ENCODE results near the gene CDC14A. TPM values are rescaled to one million over a fixed set of nuclear protein-coding genes. Genes with fewer than 3 reads are reported as not detected.

CDC14A gene
- total RNA-seq, 2 donors from 2014 or later: 186 to 281 TPM

DNA sequence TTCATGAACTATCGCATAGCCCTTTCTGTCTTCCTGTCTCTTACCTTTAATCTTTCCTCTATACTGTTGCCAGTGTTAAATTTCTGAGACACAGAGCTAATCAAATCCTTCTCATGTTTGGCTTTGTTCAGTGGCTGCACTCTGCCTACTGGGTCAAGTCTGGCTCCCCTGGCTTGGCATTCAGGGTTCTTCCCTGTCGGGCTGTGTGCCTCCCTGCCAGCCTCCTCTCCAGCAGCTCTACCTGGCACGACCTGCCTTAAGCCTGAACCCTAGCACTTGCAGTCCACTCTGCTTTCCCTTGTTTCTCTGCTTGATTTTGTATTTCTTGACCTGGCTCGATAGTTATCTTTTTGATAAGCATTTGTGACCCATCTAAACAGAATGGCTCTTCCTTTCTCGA, 159.5 kb downstream of the CDC14A start:
- H3K4me1 Mint-ChIP-seq: peaks cover 17% of the 10 kb centered on the region

DNA sequence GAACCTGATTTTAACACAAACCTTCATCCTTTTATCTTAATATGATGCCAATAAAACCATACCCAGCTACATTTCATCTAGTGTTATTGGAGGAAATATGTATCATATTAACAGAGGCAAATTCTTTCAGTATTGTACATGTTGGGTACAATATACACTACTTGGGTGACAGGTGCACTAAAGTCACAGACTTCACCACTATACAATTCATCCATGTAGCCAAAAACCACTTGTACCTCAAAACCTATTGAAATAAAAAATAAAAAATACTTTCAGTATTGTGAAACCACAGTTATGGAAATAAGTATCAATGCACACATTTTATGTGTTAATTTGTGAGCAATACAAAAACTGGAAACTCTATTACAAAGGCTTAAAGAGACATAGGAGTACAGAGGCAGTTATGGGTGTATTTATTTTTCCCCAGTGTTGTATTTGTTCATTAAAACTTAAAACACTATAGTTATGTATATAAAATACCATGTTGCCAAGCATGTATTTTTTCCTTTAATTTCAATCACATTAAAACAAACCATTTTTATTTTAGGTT, 160.6 kb downstream of the CDC14A start:
- H3K27me3 Mint-ChIP-seq: no peaks in the 10 kb centered on the region
- H3K4me1 Mint-ChIP-seq: peaks cover 15% of the 10 kb centered on the region
- peaks cover 6% of the 10 kb centered on the region for H3K36me3 Mint-ChIP-seq (ENCODE audit: low read depth)
- no peak overlapping the region for H3K4me3 Mint-ChIP-seq
- no peak for DNase-seq
- no peak for ATAC-seq
- no peak overlapping the region for H3K27ac Mint-ChIP-seq
- H3K9me3 ChIP-seq (ENCODE audit: control insufficient read depth, low read length, poor library complexity, severe bottlenecking): no peaks in the 10 kb centered on the region

More for the DNA sequence above, 159.5 kb downstream of the CDC14A start:
- ATAC-seq (no peak), DNase-seq (no peak)
- Mint-ChIP-seq H3K4me3 (no peak overlapping the region), H3K27me3 (no peaks in the 10 kb centered on the region), H3K36me3 (ENCODE audit: low read depth) (peaks cover 6% of the 10 kb centered on the region), H3K27ac (no peak overlapping the region)
- no peaks in the 10 kb centered on the region for H3K9me3 ChIP-seq (ENCODE audit: control insufficient read depth, low read length, poor library complexity, severe bottlenecking)

DNA sequence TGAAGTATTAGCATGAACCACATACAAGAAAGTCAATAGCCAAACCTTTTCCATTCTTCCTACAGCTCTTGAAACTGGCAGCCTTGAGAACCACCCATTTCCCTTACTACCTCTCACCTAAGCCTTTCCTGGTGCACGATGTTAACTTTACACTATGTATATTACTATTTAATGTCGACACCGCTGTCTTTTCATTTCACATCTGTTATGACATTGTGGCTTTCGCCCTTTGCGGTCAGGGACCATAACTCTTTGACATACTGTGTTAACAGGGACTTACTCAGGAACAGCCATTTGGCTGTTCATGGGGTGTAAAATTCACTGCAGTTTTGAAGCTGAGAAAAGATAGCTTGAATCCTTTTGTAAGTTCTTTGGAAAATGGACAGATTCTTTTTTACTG, 164.6 kb downstream of the CDC14A start:
- Mint-ChIP-seq H3K4me1 (peaks cover 8% of the 10 kb centered on the region), H3K27me3 (no peaks in the 10 kb centered on the region), H3K36me3 (ENCODE audit: low read depth) (peaks cover 4% of the 10 kb centered on the region), H3K27ac (no peak overlapping the region), H3K4me3 (no peak overlapping the region)
- ATAC-seq (no peak), DNase-seq (no peak)
- H3K9me3 ChIP-seq (ENCODE audit: control insufficient read depth, low read length, poor library complexity, severe bottlenecking): no peaks in the 10 kb centered on the region

DNA sequence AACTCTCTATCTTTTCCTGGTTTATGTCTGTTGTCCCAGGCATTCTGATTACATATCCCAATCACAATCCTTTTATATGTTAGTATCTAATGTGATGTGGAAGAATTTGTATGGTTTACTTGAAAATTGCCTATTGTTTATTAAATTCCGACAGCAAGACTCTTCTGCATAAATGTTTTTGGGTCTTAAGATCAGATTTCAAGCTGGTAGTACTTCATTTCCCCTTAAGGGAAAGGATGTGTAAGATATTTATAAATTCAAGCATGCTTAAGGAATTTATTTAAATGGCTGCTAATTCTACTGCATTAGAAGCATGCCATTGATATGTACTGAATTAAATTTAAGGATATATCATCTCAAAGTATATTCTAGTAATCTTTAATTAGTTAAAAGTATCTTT, 165.2 kb downstream of the CDC14A start:
- peak overlapping the region; percentile 51 for H3K27ac Mint-ChIP-seq
- H3K36me3 Mint-ChIP-seq (ENCODE audit: low read depth): peaks cover 4% of the 10 kb centered on the region
- no peak overlapping the region for H3K4me3 Mint-ChIP-seq
- ATAC-seq: no peak
- H3K9me3 ChIP-seq (ENCODE audit: control insufficient read depth, low read length, poor library complexity, severe bottlenecking): no peaks in the 10 kb centered on the region
- DNase-seq: no peak
- no peaks in the 10 kb centered on the region for H3K27me3 Mint-ChIP-seq
- H3K4me1 Mint-ChIP-seq: peaks cover 9% of the 10 kb centered on the region

DNA sequence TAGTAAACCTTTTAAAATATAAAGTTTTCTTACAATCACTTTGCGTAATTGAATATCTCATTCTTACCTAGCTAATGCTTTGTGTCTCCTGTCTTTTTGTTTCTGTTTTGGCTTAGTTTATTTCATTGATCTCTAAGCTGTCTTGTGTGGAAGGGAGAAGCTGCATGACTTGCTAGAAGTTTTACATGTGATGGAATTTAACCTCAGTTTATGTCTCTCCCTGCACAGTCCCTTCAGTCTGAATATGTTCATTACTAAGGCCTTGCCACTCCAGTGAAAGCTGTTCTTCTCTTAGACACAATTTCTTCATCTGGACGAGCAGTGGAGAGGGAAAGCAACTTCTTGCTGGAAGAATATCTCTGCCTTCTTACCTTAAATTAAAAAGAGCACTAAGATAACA, 165.7 kb downstream of the CDC14A start:
- no peak for DNase-seq
- no peaks in the 10 kb centered on the region for H3K9me3 ChIP-seq (ENCODE audit: control insufficient read depth, low read length, poor library complexity, severe bottlenecking)
- peaks cover 4% of the 10 kb centered on the region for H3K36me3 Mint-ChIP-seq (ENCODE audit: low read depth)
- H3K27ac Mint-ChIP-seq: peak overlapping the region; percentile 51
- ATAC-seq: no peak
- H3K27me3 Mint-ChIP-seq: no peaks in the 10 kb centered on the region
- peaks cover 11% of the 10 kb centered on the region for H3K4me1 Mint-ChIP-seq
- H3K4me3 Mint-ChIP-seq: no peak overlapping the region

DNA sequence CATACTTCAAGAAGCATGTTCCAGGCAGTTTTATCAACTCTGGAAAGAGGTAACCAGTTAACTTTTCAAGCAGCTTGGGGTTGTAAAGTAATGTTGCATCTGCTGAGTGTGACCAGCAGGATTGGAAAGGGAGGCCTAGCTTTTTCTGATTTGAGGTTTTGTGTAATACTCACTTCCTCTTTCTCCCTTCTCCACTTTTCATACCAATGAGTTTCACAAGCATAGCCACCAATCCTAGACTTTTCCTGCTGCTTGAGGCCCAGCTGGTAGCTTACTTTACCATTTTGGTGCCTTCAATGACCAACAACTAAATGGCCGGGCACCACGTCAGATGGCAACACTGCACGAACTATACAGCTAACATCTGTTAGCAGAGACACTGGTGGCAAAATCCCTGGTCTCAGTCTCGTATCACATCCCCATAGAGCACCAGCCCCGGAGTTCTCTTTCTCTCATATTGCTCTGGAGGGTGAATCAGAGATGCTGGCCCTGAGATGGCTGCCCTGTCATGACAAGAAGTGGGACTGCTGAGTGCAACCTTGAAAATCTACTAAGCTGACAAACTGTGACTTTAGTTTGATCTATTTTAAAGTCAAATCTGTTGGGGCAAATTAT, 170.8 kb downstream of the CDC14A start:
- H3K36me3 Mint-ChIP-seq (ENCODE audit: low read depth): peaks cover 2% of the 10 kb centered on the region
- ATAC-seq: no peak
- no peak overlapping the region for H3K4me3 Mint-ChIP-seq

DNA sequence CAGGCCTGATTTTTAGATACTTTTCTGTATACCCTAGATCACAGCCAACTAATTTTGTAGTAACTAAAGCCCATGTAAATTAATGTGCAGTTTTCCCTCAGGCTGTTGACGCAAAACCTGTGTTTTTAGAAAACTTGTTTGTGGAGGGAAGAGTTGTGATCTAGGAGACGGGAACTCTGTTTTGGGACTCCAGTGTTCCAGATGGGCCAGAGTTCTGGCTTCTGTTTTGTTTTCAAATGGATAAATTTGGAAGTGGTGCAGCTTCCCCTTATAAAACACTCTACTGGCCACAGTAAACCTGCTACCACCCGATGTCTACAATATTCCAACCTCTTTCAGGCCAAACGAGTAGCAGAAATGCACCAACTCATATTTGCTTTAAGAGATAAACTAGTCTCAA, 172.0 kb downstream of the CDC14A start:
- peaks cover 9% of the 10 kb centered on the region for H3K4me1 Mint-ChIP-seq
- no peak for ATAC-seq
- no peak overlapping the region for H3K27ac Mint-ChIP-seq
- H3K4me3 Mint-ChIP-seq: no peak overlapping the region
- no peak for DNase-seq
- no peaks in the 10 kb centered on the region for H3K36me3 Mint-ChIP-seq (ENCODE audit: low read depth)
- H3K27me3 Mint-ChIP-seq: no peaks in the 10 kb centered on the region
- no peaks in the 10 kb centered on the region for H3K9me3 ChIP-seq (ENCODE audit: control insufficient read depth, low read length, poor library complexity, severe bottlenecking)

More for the DNA sequence above, 170.8 kb downstream of the CDC14A start:
- no peaks in the 10 kb centered on the region for H3K9me3 ChIP-seq (ENCODE audit: control insufficient read depth, low read length, poor library complexity, severe bottlenecking)
- Mint-ChIP-seq H3K27me3 (no peaks in the 10 kb centered on the region), H3K27ac (peak overlapping the region; percentile 73), H3K4me1 (peaks cover 9% of the 10 kb centered on the region)
- no peak for DNase-seq

DNA sequence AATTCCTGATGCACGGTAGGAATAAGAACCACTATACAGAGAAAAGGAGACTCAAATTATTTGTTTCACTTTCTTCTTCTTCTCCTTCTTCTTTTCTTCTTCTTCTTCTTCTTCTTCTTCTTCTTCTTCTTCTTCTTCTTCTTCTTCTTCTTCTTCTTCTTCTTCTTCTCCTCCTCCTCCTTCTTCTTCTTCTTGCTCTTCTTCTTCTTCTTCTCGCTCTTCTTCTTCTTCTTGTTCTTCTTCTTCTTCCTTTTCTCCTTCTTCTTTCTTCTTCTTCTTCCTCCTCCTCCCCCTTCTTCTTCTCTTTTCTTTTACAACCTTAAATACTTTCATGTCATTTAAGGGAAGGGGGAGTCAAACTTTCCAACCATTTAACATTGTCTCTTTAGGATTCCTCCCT, 174.6 kb downstream of the CDC14A start:
- DNase-seq (no peak), ATAC-seq (no peak)
- H3K27ac Mint-ChIP-seq: no peak overlapping the region
- peaks cover 27% of the 10 kb centered on the region for H3K4me1 Mint-ChIP-seq
- no peak overlapping the region for H3K4me3 Mint-ChIP-seq
- H3K36me3 Mint-ChIP-seq (ENCODE audit: low read depth): no peaks in the 10 kb centered on the region
- H3K27me3 Mint-ChIP-seq: no peaks in the 10 kb centered on the region
- no peaks in the 10 kb centered on the region for H3K9me3 ChIP-seq (ENCODE audit: control insufficient read depth, low read length, poor library complexity, severe bottlenecking)

DNA sequence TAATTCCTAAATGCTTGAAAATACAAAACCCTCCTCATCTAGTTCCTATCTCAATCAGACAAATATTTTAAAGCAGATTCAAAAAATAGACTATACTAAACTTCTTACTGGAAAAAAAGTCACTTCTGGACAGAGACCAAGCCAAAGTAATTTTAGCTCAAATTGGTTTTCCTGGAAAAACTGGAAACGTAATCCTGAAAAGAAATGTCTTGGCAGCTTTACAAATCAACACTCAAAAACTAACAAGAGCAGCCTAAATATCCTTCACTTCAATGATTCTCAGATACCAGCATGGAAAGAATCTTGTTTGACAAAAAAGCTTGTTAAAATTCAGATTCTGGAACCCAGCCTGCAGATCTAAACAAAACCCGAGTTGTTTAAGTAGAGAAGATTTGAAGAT, 176.6 kb downstream of the CDC14A start:
- Mint-ChIP-seq H3K27ac (no peak overlapping the region), H3K4me3 (no peak overlapping the region), H3K36me3 (ENCODE audit: low read depth) (no peaks in the 10 kb centered on the region), H3K27me3 (no peaks in the 10 kb centered on the region), H3K4me1 (peaks cover 35% of the 10 kb centered on the region)
- DNase-seq (no peak), ATAC-seq (no peak)
- H3K9me3 ChIP-seq (ENCODE audit: control insufficient read depth, low read length, poor library complexity, severe bottlenecking): no peaks in the 10 kb centered on the region

DNA sequence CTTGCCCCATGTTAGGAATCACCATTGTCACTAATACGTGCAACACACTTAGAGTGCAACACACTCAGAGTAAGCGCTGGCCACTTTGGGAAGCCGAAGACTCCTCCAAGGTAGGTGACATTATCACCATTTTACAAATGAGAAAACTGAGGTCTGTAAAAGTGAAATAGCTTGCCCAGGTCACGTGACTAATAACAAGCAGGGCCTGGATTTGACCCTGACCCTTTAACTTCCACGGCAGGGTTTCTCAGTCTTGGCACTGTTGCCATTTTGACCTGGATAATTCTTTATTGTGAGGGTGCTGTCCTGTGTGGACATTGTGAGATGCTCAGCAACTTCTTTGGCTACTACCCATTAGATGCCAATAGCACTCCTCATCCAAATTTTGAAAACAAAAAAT, 177.8 kb downstream of the CDC14A start:
- H3K4me3 Mint-ChIP-seq: no peak overlapping the region
- peak overlapping the region; percentile 57 for H3K27ac Mint-ChIP-seq
- no peaks in the 10 kb centered on the region for H3K9me3 ChIP-seq (ENCODE audit: control insufficient read depth, low read length, poor library complexity, severe bottlenecking)
- H3K36me3 Mint-ChIP-seq (ENCODE audit: low read depth): peaks cover 3% of the 10 kb centered on the region
- no peak for ATAC-seq
- peaks cover 6% of the 10 kb centered on the region for H3K27me3 Mint-ChIP-seq
- peaks cover 38% of the 10 kb centered on the region for H3K4me1 Mint-ChIP-seq
- no peak for DNase-seq

DNA sequence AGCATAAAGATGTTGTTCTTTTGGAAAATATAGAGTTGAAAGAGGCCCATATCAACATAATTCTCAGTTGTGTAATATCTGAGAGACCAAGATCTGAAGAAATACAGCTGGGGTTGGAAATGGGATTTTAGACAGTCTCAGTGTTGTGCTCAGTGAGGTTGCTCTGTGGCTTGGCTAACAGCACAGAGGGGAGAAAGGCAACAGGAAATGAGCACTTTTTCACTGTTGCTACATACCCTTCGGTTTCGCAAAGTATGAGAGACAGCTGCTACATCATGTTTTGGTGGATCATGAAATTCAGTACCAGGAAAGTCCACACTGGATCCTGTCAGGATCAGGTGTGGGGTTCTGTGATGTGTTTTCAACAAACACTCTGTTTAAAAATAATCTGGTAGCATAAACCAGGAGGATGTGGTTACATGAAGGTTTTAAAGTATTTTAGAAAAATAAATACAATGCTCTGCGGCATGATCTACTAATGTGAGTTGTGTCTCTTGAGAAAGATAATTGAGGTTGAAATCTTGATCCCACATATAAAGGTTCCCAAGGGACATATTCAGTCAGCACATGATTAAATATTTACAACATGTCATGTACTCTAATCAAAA, 178.7 kb downstream of the CDC14A start:
- Mint-ChIP-seq H3K36me3 (ENCODE audit: low read depth) (peaks cover 5% of the 10 kb centered on the region), H3K4me1 (peaks cover 41% of the 10 kb centered on the region), H3K4me3 (peak overlapping the region; percentile 45), H3K27ac (peak overlapping the region; percentile 57), H3K27me3 (peaks cover 14% of the 10 kb centered on the region)
- no peaks in the 10 kb centered on the region for H3K9me3 ChIP-seq (ENCODE audit: control insufficient read depth, low read length, poor library complexity, severe bottlenecking)
- ATAC-seq (peak; percentile 87), DNase-seq (no peak)

DNA sequence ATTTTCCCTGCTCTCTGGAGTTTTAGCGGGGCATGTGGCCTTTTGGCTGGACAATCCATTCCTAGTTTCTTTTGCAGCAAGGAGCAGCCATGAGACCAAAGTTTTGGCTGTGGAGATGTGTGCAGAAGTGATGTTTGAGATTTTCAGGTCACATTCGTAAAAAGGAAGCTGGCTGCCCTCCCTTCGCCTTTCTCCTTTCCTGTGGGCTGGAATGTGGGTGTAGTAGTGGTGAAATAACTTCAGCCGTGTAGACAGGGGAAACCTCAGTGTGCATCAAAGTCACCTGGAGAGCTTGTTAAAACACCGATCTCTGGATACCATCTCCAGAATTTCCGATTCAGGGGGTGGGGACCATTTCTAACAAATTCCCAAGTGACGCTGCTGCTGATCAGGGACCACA, 180.3 kb downstream of the CDC14A start:
- Mint-ChIP-seq H3K36me3 (ENCODE audit: low read depth) (peaks cover 5% of the 10 kb centered on the region), H3K4me1 (peaks cover 39% of the 10 kb centered on the region), H3K4me3 (no peak overlapping the region), H3K27me3 (peaks cover 27% of the 10 kb centered on the region), H3K27ac (peak overlapping the region; percentile 47)
- DNase-seq (no peak), ATAC-seq (no peak)
- no peaks in the 10 kb centered on the region for H3K9me3 ChIP-seq (ENCODE audit: control insufficient read depth, low read length, poor library complexity, severe bottlenecking)

DNA sequence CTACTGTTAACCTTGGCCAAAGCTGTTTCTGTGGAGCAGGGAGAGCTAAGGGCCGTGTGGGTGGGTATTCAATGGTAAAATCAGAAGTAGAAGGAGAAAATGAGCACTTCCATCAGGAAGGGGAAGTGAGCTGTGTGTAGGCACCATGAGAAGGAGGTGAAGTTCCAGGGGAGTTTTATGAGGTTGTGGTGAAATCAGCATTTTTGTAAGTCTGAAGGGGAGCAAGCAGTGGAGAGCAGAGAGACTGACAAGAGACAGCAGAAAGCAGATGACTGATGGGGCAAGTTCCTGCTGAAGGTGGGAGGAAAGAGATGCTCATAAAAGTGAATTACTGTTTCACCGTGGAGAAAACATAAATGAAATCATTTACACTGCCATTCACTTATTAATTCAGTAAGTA, 183.0 kb downstream of the CDC14A start:
- DNase-seq: no peak
- peak overlapping the region; percentile 61 for H3K27ac Mint-ChIP-seq
- ATAC-seq: no peak
- H3K9me3 ChIP-seq (ENCODE audit: control insufficient read depth, low read length, poor library complexity, severe bottlenecking): no peaks in the 10 kb centered on the region
- H3K4me3 Mint-ChIP-seq: no peak overlapping the region
- H3K27me3 Mint-ChIP-seq: peaks cover 40% of the 10 kb centered on the region
- H3K36me3 Mint-ChIP-seq (ENCODE audit: low read depth): peaks cover 5% of the 10 kb centered on the region
- H3K4me1 Mint-ChIP-seq: peaks cover 41% of the 10 kb centered on the region

DNA sequence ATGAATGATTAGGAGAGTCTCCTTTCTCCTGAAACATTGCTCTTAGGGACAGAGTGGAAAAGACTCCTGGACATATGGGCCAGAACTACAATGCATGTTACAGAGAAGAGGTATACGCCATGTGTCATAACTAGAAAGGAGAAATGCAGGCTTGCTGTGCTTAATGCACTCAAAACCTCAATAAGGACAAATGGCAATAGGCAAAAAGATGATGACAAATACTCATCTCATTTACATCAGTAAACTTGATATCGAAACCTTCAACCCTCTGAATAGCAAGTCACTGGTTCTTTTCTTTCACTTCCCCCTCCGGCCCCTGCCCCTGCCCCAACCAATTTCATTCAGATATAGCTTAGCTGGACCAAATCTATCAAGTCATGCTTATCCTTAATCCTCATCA, 183.7 kb downstream of the CDC14A start:
- peaks cover 44% of the 10 kb centered on the region for H3K27me3 Mint-ChIP-seq
- H3K4me3 Mint-ChIP-seq: no peak overlapping the region
- ATAC-seq (no peak), DNase-seq (no peak)
- no peak overlapping the region for H3K27ac Mint-ChIP-seq
- H3K4me1 Mint-ChIP-seq: peaks cover 34% of the 10 kb centered on the region
- no peaks in the 10 kb centered on the region for H3K9me3 ChIP-seq (ENCODE audit: control insufficient read depth, low read length, poor library complexity, severe bottlenecking)
- peaks cover 5% of the 10 kb centered on the region for H3K36me3 Mint-ChIP-seq (ENCODE audit: low read depth)

All from T-helper 17 cell (primary cell).